ENCODE data around the gene SLC50A1.

- no peak for TF ChIP-seq CTCF (IDR thresholded peaks at IDR 0.05)
- no peak for TF ChIP-seq REST (IDR thresholded peaks at IDR 0.05; ENCODE audit: insufficient read depth in 1 of 2, low read depth in 2 of 2, low read length in 1 of 2)
These were observed 9.8 kb downstream of the SLC50A1 start for GRCh38 chr1:155145491-155145890.

Measured in Panc1 (cell line).